Panc1 (cell line): ENCODE data around the gene MICALL1. TPM values are rescaled to one million over a fixed set of nuclear protein-coding genes. Genes with fewer than 3 reads are reported as not detected.

ENCODE experiments used
- ATAC-seq: fragments of 200-7000 bp; cut with Tn5 transposase; 2 replicates; pipeline ENCODE4 v1.9.1; 2020; ENCODE audit warnings: mild to moderate bottlenecking, moderate library complexity
- BruUV-seq: library from RNA; stranded (reverse); fragments of 400-500 nt; replicated peaks from 2 replicates; lab custom pipeline; 2021; lab: Mats Ljungman, UMichigan
- CTCF ChIA-PET: fragments of 300-600 bp; sonication (Branson Sonifier 250); formaldehyde crosslinking; loops from one replicate; lab custom pipeline; 2022; ENCODE audit warnings: antibody characterized with exemption; lab: Charles Lee
- POLR2A ChIA-PET: fragments of 300-600 bp; sonication (Branson Sonifier 250); formaldehyde crosslinking; loops from one replicate; lab custom pipeline; 2022; ENCODE audit warnings: antibody characterized with exemption; lab: Charles Lee
- DNase-seq: peaks from one replicate; pipeline ENCODE4 v3.0.0-alpha.2; 2010; ENCODE audit warnings: low read depth, low spot score
- H3K27ac ChIP-seq: 2 replicates; pipeline ENCODE4 v1.5.1; 2011; ENCODE audit warnings: mild to moderate bottlenecking, low read length, inconsistent platforms
- H3K27me3 ChIP-seq: fragments of 200-500 bp; sonication (Bioruptor generic); 2 replicates; pipeline ENCODE4 v1.6.0; 2014; ENCODE audit warnings: low read length, inconsistent platforms; ENCODE audit not compliant: control insufficient read depth, insufficient read depth
- H3K36me3 ChIP-seq: fragments of 200-500 bp; sonication (Bioruptor generic); 2 replicates; pipeline ENCODE4 v1.5.1; 2014; ENCODE audit warnings: inconsistent platforms, mild to moderate bottlenecking, low read length, moderate library complexity; ENCODE audit not compliant: control insufficient read depth, insufficient read depth
- H3K4me1 ChIP-seq: 2 replicates; pipeline ENCODE4 v1.5.1; 2011; ENCODE audit warnings: inconsistent platforms, mild to moderate bottlenecking, low read length, moderate library complexity; ENCODE audit not compliant: control insufficient read depth, insufficient read depth
- H3K4me3 ChIP-seq, 2 experiments: 2 replicates each; pipeline ENCODE4 v1.5.1; 2011 to 2012; ENCODE audit warnings: low read depth in 2 of 2, low read length in 2 of 2, mild to moderate bottlenecking in 2 of 2, inconsistent platforms in 1 of 2, moderate library complexity in 1 of 2
- H3K9me3 ChIP-seq: fragments of 200-500 bp; sonication (Bioruptor generic); 2 replicates; pipeline ENCODE4 v1.5.1; 2014; ENCODE audit warnings: low read depth, mild to moderate bottlenecking, inconsistent platforms, low read length, moderate library complexity; ENCODE audit not compliant: control insufficient read depth, insufficient read depth
- CTCF ChIP-seq: fragments of 450-650 bp; IDR thresholded peaks from 2 replicates; pipeline ENCODE4 v1.5.1; 2017; ENCODE audit warnings: mild to moderate bottlenecking
- POLR2AphosphoS5 ChIP-seq: IDR thresholded peaks from 2 replicates; pipeline ENCODE4 v1.6.1; 2012; ENCODE audit warnings: mild to moderate bottlenecking, low read depth, low read length, moderate library complexity
- REST ChIP-seq, 2 experiments: IDR thresholded peaks; 2 replicates each; pipeline ENCODE4 v1.6.1; 2011 to 2012; ENCODE audit warnings: low read depth in 2 of 2, control low read depth in 1 of 2, low read length in 1 of 2, mild to moderate bottlenecking in 1 of 2, moderate library complexity in 1 of 2; ENCODE audit not compliant: insufficient read depth in 1 of 2
- SIN3A ChIP-seq: IDR thresholded peaks from 2 replicates; pipeline ENCODE4 v1.6.1; 2012; ENCODE audit warnings: low read depth, mild to moderate bottlenecking, low read length, moderate library complexity, borderline replicate concordance; ENCODE audit not compliant: insufficient read depth
- TCF7L2 ChIP-seq: IDR thresholded peaks from 2 replicates; pipeline ENCODE4 v1.6.1; 2011; ENCODE audit warnings: mild to moderate bottlenecking, low read depth, low read length, inconsistent platforms
- in situ Hi-C: cut with HindIII; loops from 2 replicates; pipeline ENCODE4 v1.10.0; 2016; ENCODE audit warnings: low sequenced_read_pairs, low pct_unique_long_range_greater_than_20kb
- intact Hi-C: fragments of 100-400 bp; cut with micrococcal nuclease; formaldehyde crosslinking; loops from one replicate; pipeline ENCODE4 v1.10.0; 2022; ENCODE audit not compliant: unreplicated experiment
- total RNA-seq: library from RNA; stranded (reverse); gene quantifications from one replicate; pipeline ENCODE4 v1.2.1, GENCODE V29; 2021; ENCODE audit not compliant: unreplicated experiment

The MICALL1 gene
- total RNA-seq, 1 experiment from 2014 or later = 34.5 TPM

GRCh38 chr22:37929390-37929789 is 23.3 kb downstream of the MICALL1 start:
- TF ChIP-seq CTCF (no peak), REST (IDR thresholded peaks at IDR 0.05; ENCODE audit: insufficient read depth in 1 of 2, low read depth in 2 of 2, low read length in 1 of 2) (no peak), POLR2AphosphoS5 (no peak), SIN3A (no peak), TCF7L2 (no peak)
- intact Hi-C loops = no loop called here
- Histone ChIP-seq H3K4me3 (no peak overlapping the region), H3K36me3 (no peaks in the 10 kb centered on the region), H3K27ac (no peak overlapping the region), H3K4me1 (peaks cover 11% of the 10 kb centered on the region), H3K9me3 (no peaks in the 10 kb centered on the region), H3K27me3 (no peaks in the 10 kb centered on the region)
- in situ Hi-C loops = no loop called here
- ChIA-PET CTCF (no interaction called here), POLR2A (no interaction called here)
- DNase-seq (no peak), ATAC-seq (no peak)
- BruUV-seq = no TSS peak

- ATAC-seq (peak; percentile 67), DNase-seq (no peak)
- in situ Hi-C loops = no loop called here
- TF ChIP-seq REST (IDR thresholded peaks at IDR 0.05; ENCODE audit: insufficient read depth in 1 of 2, low read depth in 2 of 2, low read length in 1 of 2) = no peak
- no peak for TF ChIP-seq SIN3A
- peak; percentile 68; the same call in 1 of the 2 replicates for TF ChIP-seq CTCF
- Histone ChIP-seq H3K9me3 (no peaks in the 10 kb centered on the region), H3K4me3 (no peak overlapping the region), H3K27me3 (no peaks in the 10 kb centered on the region), H3K27ac (no peak overlapping the region), H3K4me1 (peaks cover 11% of the 10 kb centered on the region), H3K36me3 (no peaks in the 10 kb centered on the region)
- intact Hi-C loops = no loop called here
- CTCF ChIA-PET = interaction anchor here (0.7 kb wide), 1 partner anchor 33 kb away, joined by 3 read pairs; no protein-coding TSS in a partner anchor
- no TSS peak for BruUV-seq
- POLR2A ChIA-PET = interaction anchor here (0.5 kb wide), 1 partner anchor 40 kb away, joined by 8 read pairs; no protein-coding TSS in a partner anchor
Observed at GRCh38 chr22:37930270-37930951, 24.3 kb downstream of the MICALL1 start.
